HG03159 (cell line): Measurements from ENCODE around the gene ZSCAN2.

Experiments used
- ATAC-seq: cut with Tn5 transposase; IDR thresholded peaks from one replicate; pipeline ENCODE4 v1.9.1; 2021; ENCODE audit warnings: mild to moderate bottlenecking, moderate library complexity; ENCODE audit not compliant: unreplicated experiment

The ZSCAN2 gene

DNA sequence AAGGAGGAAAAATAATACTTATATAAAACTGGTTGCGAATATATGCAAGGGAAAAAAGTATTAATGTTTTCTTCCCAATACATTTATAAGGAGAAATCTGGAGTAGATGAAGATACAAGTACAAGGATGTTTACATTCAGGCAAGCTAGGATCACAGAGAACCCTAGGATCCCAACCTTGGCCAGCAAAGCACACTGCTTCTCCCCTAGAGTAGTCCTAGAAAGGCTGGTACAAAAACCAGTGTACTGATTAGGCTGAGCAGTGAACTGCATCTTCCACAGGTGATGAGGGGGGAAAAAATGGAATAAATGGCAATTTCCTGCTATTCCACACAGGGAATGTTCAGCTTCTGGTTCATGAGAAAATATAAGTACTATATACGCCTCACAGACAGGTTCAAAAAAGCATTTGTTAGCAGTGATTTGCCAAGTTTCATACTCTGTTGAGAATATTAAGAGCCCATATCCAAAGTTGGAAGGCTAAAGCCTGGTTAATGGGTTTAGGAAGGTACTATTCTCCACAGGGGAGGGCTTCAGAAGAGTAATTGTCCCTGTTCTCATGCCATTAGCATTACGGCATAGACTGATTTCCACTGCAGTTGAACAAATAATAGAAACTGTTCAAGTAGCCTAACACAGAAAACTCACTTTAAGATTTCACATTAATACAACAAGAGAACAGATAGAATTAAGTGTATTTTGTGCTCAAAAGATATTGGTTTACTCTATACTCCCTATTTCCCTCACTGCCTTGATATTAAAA lies 67.6 kb downstream of the ZSCAN2 start:
- ATAC-seq = no peak

DNA sequence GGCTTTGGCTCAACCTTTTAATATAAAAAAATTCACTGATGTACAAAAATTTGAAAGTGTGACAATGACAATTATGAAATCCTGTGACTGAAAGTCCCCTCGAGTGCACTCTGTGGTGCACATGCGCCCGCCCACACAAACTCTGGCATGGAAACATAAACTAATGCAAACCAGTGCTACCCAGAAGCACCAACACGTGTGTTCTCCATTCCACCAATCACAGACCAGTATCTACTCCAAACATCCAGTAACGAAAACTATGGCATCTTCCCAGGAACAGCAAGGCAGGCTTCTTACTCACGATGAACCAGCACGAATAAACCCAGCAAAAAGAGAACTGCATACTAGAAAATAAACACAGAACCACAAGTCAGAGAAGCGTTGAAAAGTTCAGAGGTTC lies 68.9 kb downstream of the ZSCAN2 start:
- no peak for ATAC-seq

DNA sequence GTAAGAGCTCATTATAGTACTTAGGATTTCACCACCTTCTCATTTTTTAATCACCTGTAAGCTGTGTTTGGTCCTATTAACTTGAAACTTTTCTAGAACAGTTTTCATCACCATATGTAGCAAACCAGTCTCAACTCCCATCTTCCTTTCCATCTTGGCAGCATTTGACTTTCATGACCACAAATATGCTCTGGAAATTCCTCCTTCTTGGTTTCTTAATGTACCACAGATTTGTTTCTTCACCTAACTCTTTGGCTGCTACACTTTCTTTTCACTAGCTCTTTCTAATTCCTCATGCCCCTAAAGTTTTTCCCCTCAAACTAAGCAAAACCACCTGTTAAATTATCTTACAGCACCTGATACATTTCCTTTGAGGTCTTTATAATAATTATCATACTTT lies 70.4 kb downstream of the ZSCAN2 start:
- ATAC-seq = no peak
